GM12878 (cell line): ENCODE measurements around the gene TC2N. TPM values are rescaled to one million over a fixed set of nuclear protein-coding genes. Genes with fewer than 3 reads are reported as not detected.

Source experiments
- ATAC-seq: fragments of 200-7000 bp; cut with Tn5 transposase; 3 replicates; pipeline ENCODE4 v1.9.1; 2020; ENCODE audit warnings: mild to moderate bottlenecking, moderate library complexity
- BruUV-seq: library from RNA; stranded (reverse); fragments of 400-500 nt; replicated peaks from 2 replicates; lab custom pipeline; 2021; lab: Mats Ljungman, UMichigan
- CTCF ChIA-PET: fragments of 300-600 bp; sonication (Branson Sonifier 250); formaldehyde crosslinking; extraction: SDS; loops from one replicate; lab custom pipeline; 2021; ENCODE audit warnings: inconsistent platforms; lab: Yijun Ruan, JAX
- POLR2A ChIA-PET: fragments of 350-600 bp; formaldehyde crosslinking; extraction: SDS; loops from one replicate; lab custom pipeline; 2021; ENCODE audit warnings: inconsistent platforms; lab: Charles Lee
- RAD21 ChIA-PET: fragments of 300-600 bp; sonication (Branson Sonifier 250); formaldehyde crosslinking; loops from one replicate; lab custom pipeline; 2023; ENCODE audit warnings: antibody characterized with exemption; ENCODE audit not compliant: unreplicated experiment; lab: Charles Lee
- SMC1A ChIA-PET: fragments of 300-600 bp; sonication (Branson Sonifier 250); formaldehyde crosslinking; loops from one replicate; lab custom pipeline; 2023; ENCODE audit not compliant: unreplicated experiment, uncharacterized antibody; lab: Charles Lee
- DNase-seq: peaks from one replicate; pipeline ENCODE4 v3.0.0-alpha.2; 2011; ENCODE audit warnings: low read depth, low spot score
- FAIRE-seq: peaks from 3 replicates; lab custom pipeline; 2011; peaks lifted over from hg19 to GRCh38; lab: Jason Lieb, UNC
- H2AFZ ChIP-seq: 2 replicates; pipeline ENCODE4 v1.6.0; 2011; ENCODE audit warnings: low read depth, low read length, control low read depth; ENCODE audit not compliant: control insufficient read depth
- H3K27ac ChIP-seq: 2 replicates; pipeline ENCODE4 v1.5.1; 2011; ENCODE audit warnings: control low read depth; ENCODE audit not compliant: control insufficient read depth, insufficient read depth
- H3K27me3 ChIP-seq, 2 experiments: replicated peaks in 1 of 2; 2 replicates each; pipeline versions ENCODE4 v1.6.0 to v1.6.1; 2011; ENCODE audit warnings: low read length in 1 of 2; ENCODE audit not compliant: control insufficient read depth in 2 of 2, insufficient read depth in 2 of 2
- H3K36me3 ChIP-seq, 2 experiments: 2 replicates each; pipeline ENCODE4 v1.5.1; 2011; ENCODE audit warnings: low read length in 1 of 2; ENCODE audit not compliant: control insufficient read depth in 2 of 2, insufficient read depth in 2 of 2
- H3K4me1 ChIP-seq: 2 replicates; pipeline ENCODE4 v1.6.1; 2011; ENCODE audit warnings: mild to moderate bottlenecking, low read length, moderate library complexity, mixed read lengths; ENCODE audit not compliant: control insufficient read depth, insufficient read depth
- H3K4me2 ChIP-seq: 2 replicates; pipeline ENCODE4 v1.6.0; 2011; ENCODE audit warnings: control low read depth; ENCODE audit not compliant: control insufficient read depth, insufficient read depth
- H3K4me3 ChIP-seq: fragments of 200-600 bp; sonication (generic); 2 replicates; pipeline ENCODE4 v1.5.1; 2016
- H3K79me2 ChIP-seq: 2 replicates; pipeline ENCODE4 v1.6.0; 2011; ENCODE audit warnings: low read length; ENCODE audit not compliant: control insufficient read depth, insufficient read depth
- H3K9ac ChIP-seq: 2 replicates; pipeline ENCODE4 v1.8.0; 2011; ENCODE audit warnings: low read length, control low read depth, mixed read lengths; ENCODE audit not compliant: control insufficient read depth, insufficient read depth
- H3K9me3 ChIP-seq: replicated peaks from 3 replicates; pipeline ENCODE4 v1.5.1; 2011; ENCODE audit warnings: mild to moderate bottlenecking, low read length; ENCODE audit not compliant: control insufficient read depth, insufficient read depth
- H4K20me1 ChIP-seq: 2 replicates; pipeline ENCODE4 v1.6.0; 2011; ENCODE audit not compliant: control insufficient read depth, insufficient read depth
- CEBPZ ChIP-seq: fragments of 150-350 bp; IDR thresholded peaks from 2 replicates; pipeline ENCODE4 v1.6.1; 2016; ENCODE audit warnings: low read depth, low read length
- IRF4 ChIP-seq: IDR thresholded peaks from 2 replicates; pipeline ENCODE4 v1.6.1; 2011; ENCODE audit warnings: low read depth, low read length
- NFYB ChIP-seq: IDR thresholded peaks from 2 replicates; pipeline ENCODE4 v1.6.1; 2011; ENCODE audit warnings: low read depth, mild to moderate bottlenecking, low read length, improper control_type of control experiment, moderate library complexity; ENCODE audit not compliant: insufficient read depth
- POLR2AphosphoS2 ChIP-seq: IDR thresholded peaks from 2 replicates; pipeline ENCODE4 v1.6.1; 2011; ENCODE audit warnings: low read depth, mild to moderate bottlenecking, low read length, improper control_type of control experiment, moderate library complexity
- SMC3 ChIP-seq: IDR thresholded peaks from 2 replicates; pipeline ENCODE4 v1.6.1; 2011; ENCODE audit warnings: low read length, improper control_type of control experiment, borderline replicate concordance
- TCF3 ChIP-seq: IDR thresholded peaks from 2 replicates; pipeline ENCODE4 v1.6.1; 2012; ENCODE audit warnings: low read depth, mild to moderate bottlenecking, low read length, borderline replicate concordance; ENCODE audit not compliant: insufficient read depth
- WGBS: methylation state at CpG from one replicate; pipeline ENCODE4 v1.1.6; 2016; ENCODE audit warnings: low lambda C conversion rate; ENCODE audit not compliant: insufficient replicate concordance, insufficient coverage; ENCODE audit errors: missing lambda C conversion rate; 5-methylcytosine and 5-hydroxymethylcytosine counted together
- in situ Hi-C: fragments of 300-500 bp; cut with MboI; formaldehyde crosslinking; loops from 9 replicates; pipeline ENCODE4 v1.14.3; 2018; ENCODE audit warnings: mixed read lengths
- intact Hi-C: fragments of 100-400 bp; cut with micrococcal nuclease; formaldehyde crosslinking; loops from one replicate; pipeline ENCODE4 v1.14.2; 2022; ENCODE audit not compliant: unreplicated experiment
- polyA plus RNA-seq, 11 experiments: library from polyadenylated mRNA; depleted of rRNA in 4 of 11; unstranded in 6 of 11; stranded (reverse) in 5 of 11; fragments of >200 nt; fragmentation: Nextera tagmentation in 4 of 11; fragmentation: Illumina TruSeq in 1 of 11; extraction: Ambion mirVana in 4 of 11; extraction: Trizol in 1 of 11; gene quantifications; 1 replicate in 1 of 11; 2 replicates in 10 of 11; pipeline versions ENCODE4 v1.2.1 to v1.2.3, GENCODE V29; 2011 to 2016; ENCODE audit warnings: inconsistent platforms in 2 of 11, missing spikeins in 2 of 11, low read depth in 1 of 11
- total RNA-seq, 4 experiments: library from RNA; depleted of rRNA in 3 of 4; stranded (reverse); fragments of >200 nt in 3 of 4; fragmentation: Illumina TruSeq in 1 of 4; extraction: Trizol in 1 of 4; gene quantifications; 2 replicates each; pipeline versions ENCODE4 v1.2.1 to v1.2.3, GENCODE V29; 2013 to 2021
- TF ChIP-seq, protein P1 (sequence below): fragments of 450-650 bp; IDR thresholded peaks from 2 replicates; pipeline ENCODE4 v1.6.1; 2017; ENCODE audit warnings: mild to moderate bottlenecking
- TF ChIP-seq, protein P2 (sequence below): fragments of 150-350 bp; IDR thresholded peaks from 2 replicates; pipeline ENCODE4 v1.6.1; 2014; ENCODE audit warnings: mild to moderate bottlenecking, low read depth, low read length
- TF ChIP-seq, protein P3 (sequence below): fragments of 450-650 bp; IDR thresholded peaks from 2 replicates; pipeline ENCODE4 v1.6.1; 2018; ENCODE audit warnings: borderline replicate concordance, mild to moderate bottlenecking; ENCODE audit not compliant: partially characterized antibody

The TC2N gene
- total and polyA plus RNA-seq, 10 of the 15 experiments (the other 5 are each of a cell fraction or from before 2014, with no cell fraction given) = 0.15 to 1.6 (median 0.35) TPM

GRCh38 chr14:91830777-91831176 is 36.6 kb downstream of the TC2N start (continued):
- TF ChIP-seq CEBPZ = no peak
- TF ChIP-seq, all 136 proteins: peak for 6

GRCh38 chr14:91829511-91829910 is 37.8 kb downstream of the TC2N start:
- Histone ChIP-seq H3K4me1 (no peaks in the 10 kb centered on the region), H3K27me3 (no peaks in the 10 kb centered on the region; a peak in 1 of 4 replicates), H3K9me3 (no peaks in the 10 kb centered on the region), H3K79me2 (no peaks in the 10 kb centered on the region; the same call in 1 of the 2 replicates), H3K36me3 (no peaks in the 10 kb centered on the region), H4K20me1 (no peaks in the 10 kb centered on the region), H3K27ac (no peak overlapping the region), H3K4me3 (no peak overlapping the region; the same call in 1 of the 2 replicates), H3K9ac (no peak overlapping the region), H3K4me2 (no peak overlapping the region), H2AFZ (no peak overlapping the region)
- ChIA-PET POLR2A (no interaction called here), SMC1A (interaction anchor here (1.3 kb wide), 1 partner anchor 10 kb away, joined by 4 read pairs; no protein-coding TSS in a partner anchor), RAD21 (no interaction called here), CTCF (interaction anchor here (0.6 to 1.4 kb wide), 2 partner anchors 11 to 1826 kb away, joined by 3 to 6 read pairs; no protein-coding TSS in a partner anchor)
- intact Hi-C loops = no loop called here
- BruUV-seq = no TSS peak
- no peak for TF ChIP-seq SMC3
- no peak for TF ChIP-seq POLR2AphosphoS2
- TF ChIP-seq IRF4 = no peak
- TF ChIP-seq TCF3 = no peak
- TF ChIP-seq, protein P1, sequence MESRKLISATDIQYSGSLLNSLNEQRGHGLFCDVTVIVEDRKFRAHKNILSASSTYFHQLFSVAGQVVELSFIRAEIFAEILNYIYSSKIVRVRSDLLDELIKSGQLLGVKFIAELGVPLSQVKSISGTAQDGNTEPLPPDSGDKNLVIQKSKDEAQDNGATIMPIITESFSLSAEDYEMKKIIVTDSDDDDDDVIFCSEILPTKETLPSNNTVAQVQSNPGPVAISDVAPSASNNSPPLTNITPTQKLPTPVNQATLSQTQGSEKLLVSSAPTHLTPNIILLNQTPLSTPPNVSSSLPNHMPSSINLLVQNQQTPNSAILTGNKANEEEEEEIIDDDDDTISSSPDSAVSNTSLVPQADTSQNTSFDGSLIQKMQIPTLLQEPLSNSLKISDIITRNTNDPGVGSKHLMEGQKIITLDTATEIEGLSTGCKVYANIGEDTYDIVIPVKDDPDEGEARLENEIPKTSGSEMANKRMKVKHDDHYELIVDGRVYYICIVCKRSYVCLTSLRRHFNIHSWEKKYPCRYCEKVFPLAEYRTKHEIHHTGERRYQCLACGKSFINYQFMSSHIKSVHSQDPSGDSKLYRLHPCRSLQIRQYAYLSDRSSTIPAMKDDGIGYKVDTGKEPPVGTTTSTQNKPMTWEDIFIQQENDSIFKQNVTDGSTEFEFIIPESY = no peak
- TF ChIP-seq, protein P2, sequence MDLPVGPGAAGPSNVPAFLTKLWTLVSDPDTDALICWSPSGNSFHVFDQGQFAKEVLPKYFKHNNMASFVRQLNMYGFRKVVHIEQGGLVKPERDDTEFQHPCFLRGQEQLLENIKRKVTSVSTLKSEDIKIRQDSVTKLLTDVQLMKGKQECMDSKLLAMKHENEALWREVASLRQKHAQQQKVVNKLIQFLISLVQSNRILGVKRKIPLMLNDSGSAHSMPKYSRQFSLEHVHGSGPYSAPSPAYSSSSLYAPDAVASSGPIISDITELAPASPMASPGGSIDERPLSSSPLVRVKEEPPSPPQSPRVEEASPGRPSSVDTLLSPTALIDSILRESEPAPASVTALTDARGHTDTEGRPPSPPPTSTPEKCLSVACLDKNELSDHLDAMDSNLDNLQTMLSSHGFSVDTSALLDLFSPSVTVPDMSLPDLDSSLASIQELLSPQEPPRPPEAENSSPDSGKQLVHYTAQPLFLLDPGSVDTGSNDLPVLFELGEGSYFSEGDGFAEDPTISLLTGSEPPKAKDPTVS = no peak
- TF ChIP-seq NFYB = no peak
- TF ChIP-seq, protein P3, sequence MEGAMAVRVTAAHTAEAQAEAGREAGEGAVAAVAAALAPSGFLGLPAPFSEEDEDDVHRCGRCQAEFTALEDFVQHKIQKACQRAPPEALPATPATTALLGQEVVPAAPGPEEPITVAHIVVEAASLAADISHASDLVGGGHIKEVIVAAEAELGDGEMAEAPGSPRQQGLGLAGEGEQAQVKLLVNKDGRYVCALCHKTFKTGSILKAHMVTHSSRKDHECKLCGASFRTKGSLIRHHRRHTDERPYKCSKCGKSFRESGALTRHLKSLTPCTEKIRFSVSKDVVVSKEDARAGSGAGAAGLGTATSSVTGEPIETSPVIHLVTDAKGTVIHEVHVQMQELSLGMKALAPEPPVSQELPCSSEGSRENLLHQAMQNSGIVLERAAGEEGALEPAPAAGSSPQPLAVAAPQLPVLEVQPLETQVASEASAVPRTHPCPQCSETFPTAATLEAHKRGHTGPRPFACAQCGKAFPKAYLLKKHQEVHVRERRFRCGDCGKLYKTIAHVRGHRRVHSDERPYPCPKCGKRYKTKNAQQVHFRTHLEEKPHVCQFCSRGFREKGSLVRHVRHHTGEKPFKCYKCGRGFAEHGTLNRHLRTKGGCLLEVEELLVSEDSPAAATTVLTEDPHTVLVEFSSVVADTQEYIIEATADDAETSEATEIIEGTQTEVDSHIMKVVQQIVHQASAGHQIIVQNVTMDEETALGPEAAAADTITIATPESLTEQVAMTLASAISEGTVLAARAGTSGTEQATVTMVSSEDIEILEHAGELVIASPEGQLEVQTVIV = no peak
- DNase-seq (no peak), FAIRE-seq (no peak), ATAC-seq (no peak)
- 4% methylated on average over 2 of the region's 2 CpGs for WGBS
- in situ Hi-C loops = no loop called here
